Activated CD8-positive, alpha-beta memory T cell treated with anti-CD3 and anti-CD28 coated beads, Interleukin-2, amount 50 U/mL, for 24 hours (primary cell): ENCODE results near the gene LAGE3.

Source experiments
- DNase-seq: peaks from one replicate; pipeline ENCODE4 v3.0.0-alpha.2; 2020; ENCODE audit errors: extremely low read depth

LAGE3 gene

GRCh38 chrX:154477891-154478477, 1.1 kb downstream of the LAGE3 start:
- no peak for DNase-seq

GRCh38 chrX:154476821-154477220, 2.3 kb downstream of the LAGE3 start:
- DNase-seq: no peak

GRCh38 chrX:154473683-154474082, 5.4 kb downstream of the LAGE3 start:
- DNase-seq: no peak

- no peak for DNase-seq
Measured at GRCh38 chrX:154472685-154473632, 6.1 kb downstream of the LAGE3 start.

GRCh38 chrX:154471839-154472684, 7.0 kb downstream of the LAGE3 start:
- DNase-seq: no peak

GRCh38 chrX:154470914-154471568, 8.0 kb downstream of the LAGE3 start:
- no peak for DNase-seq

- DNase-seq: no peak
Measured at GRCh38 chrX:154470434-154470833, 8.6 kb downstream of the LAGE3 start.

GRCh38 chrX:154469880-154470279, 9.2 kb downstream of the LAGE3 start:
- DNase-seq: no peak

GRCh38 chrX:154469114-154469513, 10.0 kb downstream of the LAGE3 start:
- no peak for DNase-seq

GRCh38 chrX:154468217-154468616, 10.9 kb downstream of the LAGE3 start:
- no peak for DNase-seq

- no peak for DNase-seq
Measured at GRCh38 chrX:154467556-154467955, 11.5 kb downstream of the LAGE3 start.

GRCh38 chrX:154466907-154467306, 12.2 kb downstream of the LAGE3 start:
- DNase-seq: no peak

GRCh38 chrX:154466036-154466435, 13.0 kb downstream of the LAGE3 start:
- no peak for DNase-seq

- no peak for DNase-seq
Measured at GRCh38 chrX:154465601-154466000, 13.5 kb downstream of the LAGE3 start.

- DNase-seq: no peak
Measured at GRCh38 chrX:154464806-154465365, 14.2 kb downstream of the LAGE3 start.

- no peak for DNase-seq
Measured at GRCh38 chrX:154463611-154464220, 15.4 kb downstream of the LAGE3 start.

GRCh38 chrX:154462396-154462795, 16.7 kb downstream of the LAGE3 start:
- no peak for DNase-seq

GRCh38 chrX:154460326-154460725, 18.8 kb downstream of the LAGE3 start:
- DNase-seq: no peak

- no peak for DNase-seq
Measured at GRCh38 chrX:154459832-154460231, 19.2 kb downstream of the LAGE3 start.

- no peak for DNase-seq
Measured at GRCh38 chrX:154458954-154459778, 19.9 kb downstream of the LAGE3 start.
